Amygdala (tissue), 56 donors: ENCODE measurements around the gene OR5V1.
"Not testable (repeated sequence)": the region's sequence is repeated elsewhere in the genome, so short reads cannot be mapped to it uniquely, and the experiment has no call there.

Experiments used
- DNase-seq, 56 donors: peaks; one replicate each; lab custom pipeline; 2025; lab: John Stamatoyannopoulos, UW

Gene OR5V1

GRCh38 chr6:29368765-29369164, at the start of gene OR5V1:
OR5V1 (minus strand) TSS chr6:29368865; CDS start chr6:29356195, 12,670 bp downstream.
- no peak for DNase-seq

GRCh38 chr6:29414588-29414987, 45.9 kb upstream of the OR5V1 start, which contains the start of gene OR12D1:
OR12D1 (plus strand) TSS chr6:29414928.
- no peak for DNase-seq

- DNase-seq: no peak
Observed at GRCh38 chr6:29403801-29404200, 35.1 kb upstream of the OR5V1 start.

- no peak for DNase-seq
Observed at GRCh38 chr6:29399525-29399924, 30.9 kb upstream of the OR5V1 start.

- DNase-seq: no peak
Observed at GRCh38 chr6:29395331-29395730, 26.7 kb upstream of the OR5V1 start, which contains the start of gene OR12D2. OR12D2 (plus strand) TSS chr6:29395631; CDS start chr6:29396700, 1,069 bp downstream.

GRCh38 chr6:29388533-29388932, 19.9 kb upstream of the OR5V1 start:
- no peak for DNase-seq

GRCh38 chr6:29376003-29376402, 7.3 kb upstream of the OR5V1 start:
- DNase-seq: no peak

- no peak for DNase-seq
Observed at GRCh38 chr6:29375191-29375590, 6.5 kb upstream of the OR5V1 start, which contains the start of gene OR12D3. OR12D3 (minus strand) TSS chr6:29375291; CDS start chr6:29375287, 4 bp downstream.

GRCh38 chr6:29355603-29356002, 13.1 kb downstream of the OR5V1 start:
- no peak for DNase-seq

- no peak for DNase-seq
Observed at GRCh38 chr6:29354980-29355379, 13.7 kb downstream of the OR5V1 start.

- DNase-seq: not testable (repeated sequence)
Observed at GRCh38 chr6:29349348-29349747, 19.3 kb downstream of the OR5V1 start.

- DNase-seq: no peak
Observed at GRCh38 chr6:29345380-29345779, 23.3 kb downstream of the OR5V1 start.

GRCh38 chr6:29336269-29336668, 32.4 kb downstream of the OR5V1 start:
- no peak for DNase-seq

- DNase-seq: no peak
Observed at GRCh38 chr6:29332676-29333075, 36.0 kb downstream of the OR5V1 start.

GRCh38 chr6:29325777-29326176, 42.9 kb downstream of the OR5V1 start:
- no peak for DNase-seq

- not testable (repeated sequence) for DNase-seq
Observed at GRCh38 chr6:29323332-29323731, 45.3 kb downstream of the OR5V1 start.

GRCh38 chr6:29319931-29320330, 48.7 kb downstream of the OR5V1 start:
- no peak for DNase-seq
